ENCODE data around the gene PSMB2. TPM values are rescaled to one million over a fixed set of nuclear protein-coding genes. Genes with fewer than 3 reads are reported as not detected.

Gene PSMB2
- total and polyA plus RNA-seq, 2 of the 8 experiments (the other 6 are each of a cell fraction or from before 2014, with no cell fraction given): 91.4 to 101 TPM

GRCh38 chr1:35660581-35661473 is 19.5 kb upstream of the PSMB2 start (continued):
- no peak for TF ChIP-seq FOSL1 (IDR thresholded peaks at IDR 0.05; ENCODE audit: insufficient read depth, low read depth, low read length)
- no peak for TF ChIP-seq CBX5 (IDR thresholded peaks at IDR 0.05; ENCODE audit: low read depth, low read length)
- TF ChIP-seq CTBP2 (IDR thresholded peaks at IDR 0.05; ENCODE audit: borderline replicate concordance, insufficient read depth, insufficient read length, low read length): no peak
- TF ChIP-seq BACH1 (IDR thresholded peaks at IDR 0.05; ENCODE audit: low read length): no peak
- no peak for TF ChIP-seq TAF1 (IDR thresholded peaks at IDR 0.05; ENCODE audit: low read depth, low read length)
- TF ChIP-seq EZH2 (IDR thresholded peaks at IDR 0.05; ENCODE audit: low read depth, low read length, severe bottlenecking): no peak
- no peak for TF ChIP-seq POLR2AphosphoS5 (IDR thresholded peaks at IDR 0.05; ENCODE audit: low read depth, low read length)
- no peak for TF ChIP-seq RBBP5 (IDR thresholded peaks at IDR 0.05; ENCODE audit: borderline replicate concordance, low read depth, low read length)
- no peak for TF ChIP-seq GTF2F1 (IDR thresholded peaks at IDR 0.05; ENCODE audit: borderline replicate concordance, low read depth, low read length)
- no peak for TF ChIP-seq CEBPB (IDR thresholded peaks at IDR 0.05; ENCODE audit: low read depth, low read length)
- TF ChIP-seq CBX8 (IDR thresholded peaks at IDR 0.05; ENCODE audit: borderline replicate concordance, low read depth, low read length): no peak
- TF ChIP-seq USF2 (IDR thresholded peaks at IDR 0.05; ENCODE audit: low read length): no peak
- no peak for TF ChIP-seq YY1 (IDR thresholded peaks at IDR 0.05; ENCODE audit: low read depth, low read length)
- no peak for TF ChIP-seq KDM1A (IDR thresholded peaks at IDR 0.05; ENCODE audit: borderline replicate concordance, low read length)
- no peak for TF ChIP-seq HDAC6 (IDR thresholded peaks at IDR 0.05; ENCODE audit: low read depth, low read length)
- no peak for TF ChIP-seq SIX5 (IDR thresholded peaks at IDR 0.05; ENCODE audit: low read depth, low read length)
- TF ChIP-seq TEAD4 (IDR thresholded peaks at IDR 0.05; ENCODE audit: low read depth, low read length): 0 out of 2 replicates have a peak, but pooled peaks have one; percentile 17
- TF ChIP-seq POU5F1 (IDR thresholded peaks at IDR 0.05; ENCODE audit: low read depth, low read length): no peak
- peak; percentile 26; the same call in 1 of the 2 replicates for TF ChIP-seq GABPA (IDR thresholded peaks at IDR 0.05; ENCODE audit: borderline replicate concordance, insufficient read depth, low read length)
- no peak for TF ChIP-seq TBP (IDR thresholded peaks at IDR 0.05; ENCODE audit: low read depth, low read length)

Measured in H1 (cell line).